HG03097 (cell line): ENCODE measurements around the gene TMEM18.

Experiments
- ATAC-seq: cut with Tn5 transposase; IDR thresholded peaks from one replicate; pipeline ENCODE4 v1.9.1; 2021; ENCODE audit not compliant: unreplicated experiment, low FRiP score

Gene TMEM18

GRCh38 chr2:673615-674320, 3.4 kb downstream of the TMEM18 start:
- ATAC-seq = no peak

- ATAC-seq = no peak
These were observed 4.2 kb downstream of the TMEM18 start for GRCh38 chr2:673016-673415.

- no peak for ATAC-seq
These were observed 4.7 kb downstream of the TMEM18 start for GRCh38 chr2:672606-672905.

GRCh38 chr2:671787-672605, 5.2 kb downstream of the TMEM18 start:
- no peak for ATAC-seq

- no peak for ATAC-seq
These were observed 6.1 kb downstream of the TMEM18 start for GRCh38 chr2:671072-671471.

GRCh38 chr2:670637-671036, 6.6 kb downstream of the TMEM18 start:
- ATAC-seq = no peak

DNA sequence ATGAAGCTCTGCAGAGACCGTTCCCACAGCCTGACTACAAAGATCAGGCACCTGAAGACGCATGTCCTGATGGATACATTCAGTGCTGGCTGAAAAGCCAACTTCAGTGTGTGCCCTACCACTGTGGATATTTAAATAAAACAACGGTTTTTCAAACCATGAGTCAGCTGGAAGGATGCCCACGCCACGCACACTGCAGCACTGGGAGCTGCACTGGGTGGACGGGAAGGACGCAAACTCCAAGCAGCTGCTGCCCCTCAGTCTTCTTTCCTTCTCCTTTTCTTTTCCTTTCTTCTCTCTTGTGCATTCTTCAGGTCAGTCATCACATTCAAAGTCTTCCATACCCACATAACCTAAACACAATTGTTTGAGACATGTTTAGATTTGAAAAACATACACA, 7.9 kb downstream of the TMEM18 start:
- no peak for ATAC-seq

GRCh38 chr2:668000-668398, 9.2 kb downstream of the TMEM18 start:
- no peak for ATAC-seq

GRCh38 chr2:667332-667999, 9.7 kb downstream of the TMEM18 start:
- ATAC-seq = no peak

- no peak for ATAC-seq
These were observed 10.8 kb downstream of the TMEM18 start for GRCh38 chr2:666441-666840.

GRCh38 chr2:665340-666073, 11.7 kb downstream of the TMEM18 start:
- no peak for ATAC-seq

GRCh38 chr2:664063-664462, 13.1 kb downstream of the TMEM18 start:
- no peak for ATAC-seq

GRCh38 chr2:663221-663620, 14.0 kb downstream of the TMEM18 start:
- no peak for ATAC-seq

DNA sequence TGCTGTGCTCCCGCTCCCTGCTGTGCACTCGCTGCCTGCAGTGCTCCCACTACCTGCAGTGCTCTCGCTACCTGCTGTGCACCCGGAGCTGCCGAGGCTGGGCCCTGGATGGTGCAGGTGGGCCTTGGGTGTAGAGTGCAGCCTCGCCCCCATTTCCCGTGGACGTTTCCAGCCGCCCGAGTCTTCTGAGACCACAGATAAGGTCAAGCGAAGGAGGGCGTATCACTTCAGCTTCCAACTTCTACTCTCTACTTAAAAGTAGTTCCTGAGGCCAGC, 15.9 kb downstream of the TMEM18 start:
- no peak for ATAC-seq

- no peak for ATAC-seq
These were observed 16.4 kb downstream of the TMEM18 start for GRCh38 chr2:660586-661359.

- no peak for ATAC-seq
These were observed 17.2 kb downstream of the TMEM18 start for GRCh38 chr2:660029-660428.

GRCh38 chr2:658426-658825, 18.8 kb downstream of the TMEM18 start:
- no peak for ATAC-seq

GRCh38 chr2:657766-658165, 19.4 kb downstream of the TMEM18 start:
- ATAC-seq = no peak

DNA sequence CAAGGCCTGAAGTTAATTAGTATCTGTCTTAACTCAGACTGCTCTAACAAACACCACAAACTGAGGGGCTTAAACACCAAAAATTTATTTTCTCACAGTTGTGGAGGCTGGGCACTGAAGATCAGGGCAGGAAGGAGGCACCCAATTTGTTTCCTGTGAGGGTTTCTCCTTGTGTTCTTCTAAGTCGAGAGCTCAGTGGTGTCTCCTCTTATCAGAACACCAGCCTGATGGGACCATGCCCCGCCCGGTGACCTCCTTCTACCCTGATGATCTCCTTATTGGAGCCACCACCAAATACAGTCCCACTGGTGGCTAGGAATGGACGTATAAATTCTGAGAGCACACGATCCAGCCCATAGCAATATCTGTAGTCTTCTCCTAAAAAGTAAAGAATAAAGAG, 20.5 kb downstream of the TMEM18 start:
- ATAC-seq = no peak

- no peak for ATAC-seq
These were observed 21.6 kb downstream of the TMEM18 start for GRCh38 chr2:655626-656025.

DNA sequence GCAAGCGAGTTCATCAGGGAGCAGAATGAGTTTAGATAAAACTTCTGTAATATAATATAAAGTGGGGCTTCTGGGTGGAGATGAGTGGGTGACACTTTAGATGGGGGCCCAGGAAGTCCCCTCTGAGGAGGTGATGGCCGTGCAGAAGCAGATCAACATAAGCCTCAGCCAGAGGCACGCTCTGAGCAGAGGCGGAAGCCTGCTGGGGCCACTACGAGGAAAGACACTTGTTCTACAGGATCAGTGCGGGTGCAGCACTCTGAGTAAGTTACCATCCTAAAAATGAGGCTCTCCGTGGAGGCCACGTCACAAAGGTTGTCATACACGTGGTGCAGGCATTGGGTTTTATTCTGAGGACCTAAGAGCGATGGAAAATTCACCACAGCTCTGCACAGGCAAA, 22.3 kb downstream of the TMEM18 start:
- no peak for ATAC-seq
